ENCODE measurements around the gene CEP63. TPM values are rescaled to one million over a fixed set of nuclear protein-coding genes. Genes with fewer than 3 reads are reported as not detected.

CEP63 gene
- total and polyA plus RNA-seq, 2 of the 8 experiments (the other 6 are each of a cell fraction or from before 2014, with no cell fraction given) = 5.3 to 18.2 TPM

DNA sequence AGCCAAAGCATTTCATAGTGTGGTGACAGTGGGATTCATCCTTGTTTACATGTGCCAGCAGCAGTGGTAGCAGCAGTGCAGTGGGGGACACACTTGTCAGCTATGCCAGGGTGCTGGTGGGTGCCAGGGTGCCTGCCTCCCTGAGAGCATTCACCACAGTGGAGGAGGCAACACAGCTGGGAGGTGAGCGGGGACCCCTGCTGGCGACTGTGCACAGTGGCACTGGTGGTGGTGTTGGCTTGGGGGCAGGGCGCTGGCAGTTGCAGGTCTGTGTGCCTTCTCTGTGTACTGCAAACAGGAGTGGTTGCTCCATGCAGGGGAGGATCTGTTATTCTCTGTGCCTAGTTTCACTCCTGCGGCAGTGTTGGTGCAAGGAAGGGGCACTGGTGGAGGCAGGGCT, 41.2 kb downstream of the CEP63 start:
- Histone ChIP-seq H3K36me3 (ENCODE audit: control insufficient read depth in 2 of 4, insufficient read depth in 4 of 4, low read length in 3 of 4) (peaks cover 0 to 2% (median 0%) of the 10 kb centered on the region in 4 experiments; a peak in 1 of 8 replicates), H2AK5ac (ENCODE audit: low read depth, low read length) (no peak overlapping the region), H3K9ac (replicated peaks in 1 of 4; ENCODE audit: extremely low read depth in 1 of 4, low read depth in 3 of 4, low read length in 3 of 4) (no peak overlapping the region), H4K5ac (ENCODE audit: insufficient read length, low read depth, low read length) (no peak overlapping the region), H2BK120ac (replicated peaks; ENCODE audit: low read depth, low read length) (no peak overlapping the region), H2AFZ (ENCODE audit: low read length) (no peak overlapping the region), H4K8ac (ENCODE audit: extremely low read depth, insufficient read depth, low read length) (no peak overlapping the region), H3K4ac (replicated peaks; ENCODE audit: insufficient read length, low read depth, low read length) (no peak overlapping the region), H3K27ac (ENCODE audit: low read depth, low read length) (no peak overlapping the region), H3K23me2 (ENCODE audit: low read depth, low read length) (no peaks in the 10 kb centered on the region; the same call in 1 of the 2 replicates), H3K27me3 (replicated peaks in 1 of 4; ENCODE audit: control insufficient read depth in 3 of 4, extremely low read depth in 1 of 4, insufficient read depth in 3 of 4, low read length in 3 of 4) (no peaks in the 10 kb centered on the region), H2BK5ac (ENCODE audit: low read depth, low read length) (no peak overlapping the region), H3K23ac (ENCODE audit: insufficient read length) (no peak overlapping the region), H3K14ac (ENCODE audit: insufficient read length) (no peak overlapping the region), H4K20me1 (replicated peaks in 1 of 2; ENCODE audit: control insufficient read depth in 1 of 2, insufficient read depth in 2 of 2, low read length in 2 of 2) (peaks cover 0 to 3% of the 10 kb centered on the region in 2 experiments), H3K4me2 (ENCODE audit: insufficient read depth in 1 of 2, low read depth in 2 of 2, low read length in 2 of 2) (no peak overlapping the region), H3K79me1 (ENCODE audit: low read depth, low read length) (no peaks in the 10 kb centered on the region), H4K91ac (replicated peaks; ENCODE audit: insufficient read length, low read length) (no peak overlapping the region), H3K18ac (ENCODE audit: extremely low read depth, low read length) (no peak overlapping the region), H3K9me3 (ENCODE audit: insufficient read depth in 2 of 2, low read depth in 1 of 2, low read length in 1 of 2) (peaks cover 2 to 12% of the 10 kb centered on the region in 2 experiments; a peak in 3 of 4 replicates), H3K56ac (replicated peaks; ENCODE audit: insufficient read length, low read depth, low read length) (no peak overlapping the region), H2BK12ac (ENCODE audit: low read depth, low read length) (no peak overlapping the region), H3K4me1 (replicated peaks in 1 of 4; ENCODE audit: control insufficient read depth in 3 of 4, insufficient read depth in 4 of 4, low read length in 3 of 4) (peaks cover 0 to 2% (median 0%) of the 10 kb centered on the region in 4 experiments; a peak in 2 of 7 replicates), H2BK20ac (ENCODE audit: low read length) (no peak overlapping the region), H3K4me3 (ENCODE audit: extremely low read depth in 1 of 4, insufficient read depth in 2 of 4, low read depth in 3 of 4, low read length in 4 of 4) (no peak overlapping the region), H3K79me2 (ENCODE audit: control insufficient read depth in 1 of 2, insufficient read depth in 2 of 2, low read length in 2 of 2) (peaks cover 0 to 4% of the 10 kb centered on the region in 2 experiments; a peak in 1 of 4 replicates), H2BK15ac (ENCODE audit: low read length) (no peak overlapping the region)
- ChIA-PET CTCF (ENCODE audit: partially characterized antibody) (interaction anchor here (0.7 to 3.0 kb wide), 11 partner anchors 9 to 314 kb away, joined by 3 to 14 read pairs (median 4); no protein-coding TSS in a partner anchor), POLR2A (ENCODE audit: partially characterized antibody) (no interaction called here)
- WGBS, 2 experiments (ENCODE audit: extremely low coverage in 1 of 2, insufficient coverage in 1 of 2, insufficient read length in 1 of 2, insufficient replicate concordance in 2 of 2, low coverage in 1 of 2, low lambda C conversion rate in 2 of 2, missing lambda C conversion rate in 1 of 2) = 73% methylated on average over 4 of the region's 4 CpGs; no CpG with 5 or more reads in 1 of the 2 experiments
- DNase-seq (ENCODE audit: low read depth in 1 of 2, low spot score in 2 of 2) (peak; percentile 13 to 72), FAIRE-seq (no peak)
- TF ChIP-seq FOSL1 (IDR thresholded peaks at IDR 0.05; ENCODE audit: insufficient read depth, low read depth, low read length) = no peak
- TF ChIP-seq, protein P1, sequence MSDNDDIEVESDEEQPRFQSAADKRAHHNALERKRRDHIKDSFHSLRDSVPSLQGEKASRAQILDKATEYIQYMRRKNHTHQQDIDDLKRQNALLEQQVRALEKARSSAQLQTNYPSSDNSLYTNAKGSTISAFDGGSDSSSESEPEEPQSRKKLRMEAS (IDR thresholded peaks at IDR 0.05) = 0 out of 2 replicates have a peak, but pooled peaks have one; percentile 9
- no peak for TF ChIP-seq CBX8 (IDR thresholded peaks at IDR 0.05; ENCODE audit: borderline replicate concordance, low read depth, low read length)
- TF ChIP-seq SP1 (IDR thresholded peaks at IDR 0.05; ENCODE audit: low read depth, low read length) = no peak
- peak; percentile 41 to 59 for TF ChIP-seq RAD21 (IDR thresholded peaks at IDR 0.05 in 1 of 2, conservative IDR thresholded peaks at IDR 0.05 in 1 of 2; ENCODE audit: low read depth in 2 of 2, low read length in 2 of 2)
- no peak for TF ChIP-seq ZNF274 (IDR thresholded peaks at IDR 0.05; ENCODE audit: borderline replicate concordance, extremely low read depth, low read length)
- TF ChIP-seq, protein P2, sequence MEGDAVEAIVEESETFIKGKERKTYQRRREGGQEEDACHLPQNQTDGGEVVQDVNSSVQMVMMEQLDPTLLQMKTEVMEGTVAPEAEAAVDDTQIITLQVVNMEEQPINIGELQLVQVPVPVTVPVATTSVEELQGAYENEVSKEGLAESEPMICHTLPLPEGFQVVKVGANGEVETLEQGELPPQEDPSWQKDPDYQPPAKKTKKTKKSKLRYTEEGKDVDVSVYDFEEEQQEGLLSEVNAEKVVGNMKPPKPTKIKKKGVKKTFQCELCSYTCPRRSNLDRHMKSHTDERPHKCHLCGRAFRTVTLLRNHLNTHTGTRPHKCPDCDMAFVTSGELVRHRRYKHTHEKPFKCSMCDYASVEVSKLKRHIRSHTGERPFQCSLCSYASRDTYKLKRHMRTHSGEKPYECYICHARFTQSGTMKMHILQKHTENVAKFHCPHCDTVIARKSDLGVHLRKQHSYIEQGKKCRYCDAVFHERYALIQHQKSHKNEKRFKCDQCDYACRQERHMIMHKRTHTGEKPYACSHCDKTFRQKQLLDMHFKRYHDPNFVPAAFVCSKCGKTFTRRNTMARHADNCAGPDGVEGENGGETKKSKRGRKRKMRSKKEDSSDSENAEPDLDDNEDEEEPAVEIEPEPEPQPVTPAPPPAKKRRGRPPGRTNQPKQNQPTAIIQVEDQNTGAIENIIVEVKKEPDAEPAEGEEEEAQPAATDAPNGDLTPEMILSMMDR (IDR thresholded peaks at IDR 0.05; ENCODE audit: control extremely low read depth in 1 of 3, insufficient read depth in 1 of 3, low read depth in 1 of 3, low read length in 3 of 3) = peak; percentile 66 to 96 (median 89)
- no peak for TF ChIP-seq TEAD4 (IDR thresholded peaks at IDR 0.05; ENCODE audit: low read depth, low read length)
- TF ChIP-seq BACH1 (IDR thresholded peaks at IDR 0.05; ENCODE audit: low read length) = no peak
- no peak for TF ChIP-seq POU5F1 (IDR thresholded peaks at IDR 0.05; ENCODE audit: low read depth, low read length)
- TF ChIP-seq CEBPB (IDR thresholded peaks at IDR 0.05; ENCODE audit: low read depth, low read length) = no peak

Measured in H1 (cell line).